Inflammatory macrophage treated with lipopolysaccharide for 4 hours (primary cell): ENCODE data around the gene XIRP2.

Source experiments
- DNase-seq: peaks from one replicate; pipeline ENCODE4 v3.0.0-alpha.2; 2020

XIRP2 gene

GRCh38 chr2:167136879-167137596 lies 248.8 kb downstream of the XIRP2 start:
- DNase-seq = no peak

GRCh38 chr2:167140330-167140729 lies 252.1 kb downstream of the XIRP2 start:
- no peak for DNase-seq

- DNase-seq = no peak
These were observed 252.5 kb downstream of the XIRP2 start for GRCh38 chr2:167140767-167141166.

- no peak for DNase-seq
These were observed 254.3 kb downstream of the XIRP2 start for GRCh38 chr2:167142554-167142953.

GRCh38 chr2:167144179-167144898 lies 256.1 kb downstream of the XIRP2 start:
- DNase-seq = no peak

- DNase-seq = no peak
These were observed 259.1 kb downstream of the XIRP2 start for GRCh38 chr2:167147271-167147941.

DNA sequence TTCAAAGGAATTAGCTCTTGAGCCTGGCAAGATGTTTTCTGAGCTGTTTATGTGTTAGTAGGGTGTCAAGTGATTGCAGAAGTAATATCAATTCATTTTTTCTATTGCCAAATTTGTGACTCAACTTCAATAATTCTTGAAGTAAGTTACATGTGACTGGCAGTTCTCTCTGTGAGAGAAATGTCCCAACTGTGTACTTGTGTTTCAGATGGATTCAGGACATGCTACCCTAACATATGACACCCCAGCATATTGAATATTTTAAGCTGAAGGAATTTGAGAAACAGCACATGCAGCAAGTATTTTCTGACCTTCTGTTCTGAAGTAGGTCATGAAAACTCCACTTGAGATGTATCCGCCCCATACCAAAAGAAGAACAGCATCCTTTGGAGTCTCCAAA lies 263.6 kb downstream of the XIRP2 start:
- no peak for DNase-seq

DNA sequence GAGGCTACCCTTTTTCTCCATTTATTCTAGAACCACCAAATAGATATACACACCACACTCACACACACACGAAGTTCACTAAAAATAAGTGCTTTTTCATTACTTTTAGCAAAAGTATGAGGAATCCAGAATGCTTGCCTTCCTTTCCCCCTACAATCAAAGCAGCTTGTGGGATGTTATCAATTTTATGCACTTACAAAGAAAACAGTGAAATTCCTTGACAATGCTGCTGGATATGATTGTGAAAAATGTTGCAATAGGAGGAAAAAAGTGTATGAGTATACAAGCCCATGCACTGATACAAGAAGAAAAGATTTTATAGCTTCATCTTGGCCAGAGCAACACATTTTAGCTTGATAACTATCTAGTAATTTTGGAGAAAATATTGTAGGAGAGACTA lies 269.2 kb downstream of the XIRP2 start:
- no peak for DNase-seq

- DNase-seq = no peak
These were observed 288.9 kb downstream of the XIRP2 start for GRCh38 chr2:167177196-167177595.

DNA sequence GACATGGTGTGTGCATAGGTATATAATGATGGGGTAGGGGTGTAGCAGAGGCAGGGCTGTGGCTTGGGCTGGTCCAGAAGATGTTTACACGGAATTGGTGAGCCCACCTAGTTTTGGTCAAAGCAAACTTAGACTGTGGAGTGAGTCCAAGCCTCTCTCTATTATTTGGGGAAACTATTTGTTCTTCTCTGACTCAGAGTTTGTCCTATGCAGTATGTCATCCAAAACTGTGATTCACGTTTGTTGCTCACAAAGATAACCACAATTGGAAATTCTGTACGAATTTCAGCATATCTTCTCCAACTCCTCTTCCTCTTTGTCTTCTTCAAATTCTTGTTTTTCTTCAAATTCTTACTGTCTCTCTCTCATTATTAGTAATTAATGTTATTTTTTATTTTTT lies 292.9 kb downstream of the XIRP2 start:
- DNase-seq = no peak

GRCh38 chr2:167181688-167182087 lies 293.4 kb downstream of the XIRP2 start:
- no peak for DNase-seq

DNA sequence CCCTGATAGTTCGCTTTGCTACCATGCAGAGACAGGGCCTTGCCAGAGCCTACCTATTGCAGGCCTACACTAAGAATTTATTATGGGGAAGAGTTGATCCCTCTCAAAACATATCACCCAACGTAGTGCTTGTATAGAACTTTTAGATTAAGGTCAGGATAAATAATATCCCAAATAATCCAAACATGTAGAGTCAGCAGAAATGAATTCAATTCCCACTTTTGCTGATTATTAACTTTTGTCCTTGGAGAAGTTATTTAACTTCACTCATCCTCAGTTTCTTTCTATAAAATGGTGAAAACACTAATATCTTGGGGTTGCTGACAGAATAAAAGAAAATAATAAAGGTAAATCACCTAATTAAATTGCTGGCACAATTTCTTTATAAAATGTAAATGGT lies 294.1 kb downstream of the XIRP2 start:
- no peak for DNase-seq

- no peak for DNase-seq
These were observed 295.7 kb downstream of the XIRP2 start for GRCh38 chr2:167183931-167184330.

DNA sequence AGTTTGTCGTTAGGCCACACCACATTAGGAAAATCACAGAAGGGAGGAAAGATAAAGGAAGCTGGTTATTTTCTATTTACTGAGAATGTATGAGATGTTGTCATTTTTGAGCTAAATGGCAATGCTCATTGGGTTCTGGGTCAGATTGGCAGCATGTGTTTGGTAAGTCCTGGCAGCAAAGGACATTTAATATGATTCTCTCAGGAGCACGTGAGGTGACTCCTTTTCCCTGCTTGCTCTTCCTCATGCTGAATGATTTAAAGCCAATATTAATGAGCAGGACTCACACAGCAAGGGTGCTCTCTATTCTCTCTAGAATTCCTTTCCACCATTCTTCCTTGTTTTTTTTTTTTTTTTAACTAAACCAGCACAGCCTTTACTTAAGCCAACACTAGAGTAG lies 298.2 kb downstream of the XIRP2 start:
- DNase-seq = no peak

DNA sequence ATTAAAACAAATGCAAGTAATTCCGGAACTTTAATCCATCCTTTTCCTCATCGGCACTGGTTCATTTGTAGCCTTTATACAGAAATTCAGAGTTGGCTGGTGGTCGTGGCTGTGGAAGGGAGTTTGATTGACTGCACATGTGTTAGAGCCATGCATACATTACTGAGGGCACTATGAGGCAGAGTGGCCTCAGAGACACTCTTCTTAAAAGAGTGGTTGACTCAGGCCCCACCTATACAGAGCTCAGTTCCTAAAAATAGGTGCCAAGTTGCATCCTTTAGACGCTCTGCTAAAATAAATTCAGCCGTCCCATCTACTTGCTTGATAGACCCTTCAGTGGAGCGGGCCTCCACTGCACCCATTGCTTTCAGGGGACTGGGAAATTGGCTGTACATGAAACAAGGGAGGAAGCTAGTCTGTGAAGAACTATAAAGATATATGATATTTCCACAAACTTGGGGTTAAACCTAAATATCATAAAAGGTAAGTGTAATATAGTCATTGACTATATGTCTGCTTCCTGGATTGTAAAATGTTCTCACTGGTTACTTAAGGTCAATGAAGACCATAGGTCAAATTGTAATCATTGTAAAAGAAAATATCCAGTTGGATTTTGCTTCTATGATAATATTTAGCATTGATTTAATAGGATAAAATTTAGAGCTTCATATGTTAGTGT lies 298.9 kb downstream of the XIRP2 start:
- no peak for DNase-seq

- DNase-seq = no peak
These were observed 300.0 kb downstream of the XIRP2 start for GRCh38 chr2:167187978-167188967.

DNA sequence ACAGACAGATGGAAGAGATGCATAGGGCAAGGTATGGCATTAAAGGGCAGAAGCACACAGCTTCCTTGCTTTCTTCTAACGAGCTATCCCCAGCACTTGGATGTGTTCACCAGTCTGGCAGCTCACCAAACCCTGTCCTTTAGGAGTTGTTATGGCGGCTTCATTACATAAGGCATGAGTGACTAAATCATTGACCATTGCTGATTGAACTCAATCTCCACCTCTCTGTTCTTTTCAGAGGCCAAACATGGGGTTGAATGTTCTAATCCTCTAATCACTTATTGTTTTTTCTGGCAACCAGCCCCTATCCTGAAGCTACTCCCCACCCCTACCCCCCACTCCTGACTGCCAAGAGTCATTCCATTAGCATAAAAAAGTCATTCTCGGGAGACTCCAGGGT lies 301.8 kb downstream of the XIRP2 start:
- no peak for DNase-seq

DNA sequence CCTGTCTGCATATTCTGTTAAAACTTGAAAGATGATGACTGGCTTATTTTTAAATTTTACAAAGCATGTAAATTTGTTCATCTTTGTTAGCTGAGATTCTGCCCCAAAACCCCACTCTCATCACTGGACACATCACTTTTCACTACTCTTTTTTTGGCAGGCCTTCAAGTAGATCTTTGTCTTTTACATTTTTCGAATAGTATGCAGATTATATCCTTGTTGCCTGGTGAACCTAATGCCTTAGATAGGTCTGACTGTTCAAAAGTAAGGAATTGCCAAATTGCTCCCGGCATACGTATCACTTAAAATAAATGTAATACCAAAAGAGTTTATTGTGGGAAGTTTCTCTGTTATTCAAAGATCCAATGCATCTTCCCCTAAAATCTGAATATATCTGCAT lies 303.3 kb downstream of the XIRP2 start:
- DNase-seq = no peak

DNA sequence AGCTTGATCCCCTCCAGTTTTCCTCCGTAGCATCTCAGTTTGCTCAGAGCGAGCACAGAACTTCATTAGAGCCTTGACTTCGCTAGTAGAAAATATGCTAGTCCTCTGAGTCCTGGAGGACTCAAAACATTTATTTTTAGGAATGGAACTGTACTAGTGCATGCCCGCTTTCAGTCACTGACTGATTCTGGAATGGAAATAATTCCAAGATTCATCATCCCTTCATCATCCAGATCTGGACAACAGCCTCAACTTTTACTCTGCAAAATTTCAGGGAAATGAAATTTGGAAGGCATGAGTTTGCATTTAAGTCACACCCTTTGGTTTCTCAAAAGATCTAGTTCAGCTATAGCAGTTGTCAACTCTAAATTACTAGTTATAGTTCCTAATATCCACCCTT lies 304.6 kb downstream of the XIRP2 start:
- no peak for DNase-seq

GRCh38 chr2:167196461-167197252 lies 308.4 kb downstream of the XIRP2 start:
- peak; percentile 53 for DNase-seq

GRCh38 chr2:167198009-167198408 lies 309.7 kb downstream of the XIRP2 start:
- DNase-seq = peak; percentile 16
